ENCODE data around the gene ZNF80.
"Not testable (repeated sequence)": the region's sequence is repeated elsewhere in the genome, so short reads cannot be mapped to it uniquely, and the experiment has no call there.

ZNF80 gene

GRCh38 chr3:114237478-114237877 lies at the start of gene ZNF80:
ZNF80 (minus strand) TSS chr3:114237578; CDS start chr3:114237074, 504 bp downstream.
- DNase-seq = not testable (repeated sequence)

GRCh38 chr3:114286266-114286665 lies 48.9 kb upstream of the ZNF80 start:
- no peak for DNase-seq
- intact Hi-C loops (cut with DNase I) = no loop called here

More at GRCh38 chr3:114237478-114237877, at the start of gene ZNF80:
- intact Hi-C loops (cut with DNase I) = not testable (repeated sequence)

DNA sequence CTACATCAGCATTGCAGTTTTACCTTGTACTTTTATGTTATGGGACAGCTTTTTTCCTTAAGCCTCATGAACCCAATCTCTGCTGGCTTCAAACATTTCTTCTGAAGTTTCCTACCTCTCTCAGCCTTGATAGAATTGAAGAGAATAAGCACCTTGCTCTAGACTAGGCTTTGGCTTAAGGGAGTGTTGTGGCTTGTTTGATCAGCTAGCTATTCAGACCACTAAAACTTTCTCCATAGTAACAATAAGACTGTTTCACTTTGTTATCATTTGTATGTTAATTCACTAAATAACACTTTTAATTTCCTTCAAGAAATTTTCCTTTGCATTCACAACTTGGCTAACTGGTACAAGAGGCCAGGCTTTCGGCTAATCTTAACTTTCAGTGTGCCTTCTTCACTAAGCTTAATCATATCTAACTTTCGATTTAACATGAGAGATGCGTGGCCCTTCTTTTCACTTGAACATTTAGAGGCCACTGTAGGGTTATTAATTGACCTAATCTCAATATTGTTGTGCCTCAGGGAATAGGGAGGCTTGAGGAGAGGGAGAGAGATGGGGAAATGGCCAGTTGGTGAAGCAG lies 48.4 kb upstream of the ZNF80 start:
- intact Hi-C loops (cut with DNase I) = no loop called here
- DNase-seq = no peak

DNA sequence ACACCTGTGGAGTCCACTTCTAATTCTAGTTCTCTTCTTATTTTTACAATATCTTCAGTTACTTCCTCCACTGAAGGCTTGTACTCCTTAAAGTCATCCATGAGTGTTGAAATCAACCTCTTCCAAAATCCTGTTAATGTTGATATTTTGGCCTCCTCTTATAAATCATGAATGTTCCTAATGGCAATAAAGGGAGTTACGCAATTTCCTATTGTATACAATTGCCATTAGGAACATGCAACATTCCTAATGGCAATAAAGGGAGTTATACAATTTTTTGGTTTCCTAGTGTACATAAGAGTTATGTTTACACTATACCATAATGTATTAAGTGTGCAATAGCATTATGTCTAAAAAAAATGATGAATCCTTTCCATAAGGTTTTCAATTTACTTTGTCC lies 47.3 kb upstream of the ZNF80 start:
- intact Hi-C loops (cut with DNase I) = no loop called here
- DNase-seq = no peak

GRCh38 chr3:114276856-114277255 lies 39.5 kb upstream of the ZNF80 start:
- DNase-seq; intact Hi-C loops (cut with DNase I): not testable (repeated sequence)

GRCh38 chr3:114274929-114275328 lies 37.6 kb upstream of the ZNF80 start:
- no peak for DNase-seq

DNA sequence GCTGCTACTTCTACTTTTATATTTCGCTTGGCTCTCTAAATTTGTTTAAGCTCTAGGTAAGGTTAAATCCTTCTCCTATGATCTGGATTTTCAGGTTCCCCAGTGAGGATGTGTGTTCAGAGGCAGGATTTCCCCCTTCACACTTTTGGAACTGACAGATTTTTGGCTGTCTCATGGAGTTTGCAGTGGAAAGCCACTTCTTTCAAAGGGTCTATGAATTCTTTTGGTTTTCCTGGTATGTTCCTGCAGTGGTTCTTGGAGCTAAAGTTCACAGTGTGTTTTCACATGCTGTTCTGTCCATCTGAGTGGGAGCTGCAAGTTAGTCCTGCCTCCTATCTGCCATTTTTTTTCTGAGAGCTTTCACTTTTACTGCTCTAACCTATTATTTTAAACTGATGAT lies 34.9 kb upstream of the ZNF80 start:
- intact Hi-C loops (cut with DNase I) = no loop called here
- no peak for DNase-seq

More at GRCh38 chr3:114274929-114275328, 37.6 kb upstream of the ZNF80 start:
- intact Hi-C loops (cut with DNase I) = no loop called here

DNA sequence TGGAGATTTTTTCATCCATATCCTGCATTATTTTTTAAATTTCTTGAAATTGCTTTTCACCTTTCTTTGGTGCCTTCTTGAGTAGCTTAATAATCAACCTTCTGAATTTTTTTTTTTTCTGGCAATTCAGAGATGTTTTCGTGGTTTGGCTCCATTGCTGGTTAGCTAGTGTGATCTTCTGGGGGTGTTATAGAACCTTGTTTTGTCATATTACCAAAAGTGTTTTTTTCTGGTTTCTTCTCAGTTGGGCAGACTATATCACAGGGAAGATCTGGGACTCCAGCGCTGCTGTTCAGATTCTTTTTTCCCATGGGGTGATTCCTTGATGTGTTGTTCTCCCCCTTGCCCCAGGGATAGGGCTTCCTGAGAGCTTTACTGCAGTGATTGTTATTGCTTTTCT lies 32.6 kb upstream of the ZNF80 start:
- intact Hi-C loops (cut with DNase I) = no loop called here
- no peak for DNase-seq

- no peak for DNase-seq
- intact Hi-C loops (cut with DNase I) = no loop called here
These were observed 22.8 kb upstream of the ZNF80 start for GRCh38 chr3:114260152-114260551.

DNA sequence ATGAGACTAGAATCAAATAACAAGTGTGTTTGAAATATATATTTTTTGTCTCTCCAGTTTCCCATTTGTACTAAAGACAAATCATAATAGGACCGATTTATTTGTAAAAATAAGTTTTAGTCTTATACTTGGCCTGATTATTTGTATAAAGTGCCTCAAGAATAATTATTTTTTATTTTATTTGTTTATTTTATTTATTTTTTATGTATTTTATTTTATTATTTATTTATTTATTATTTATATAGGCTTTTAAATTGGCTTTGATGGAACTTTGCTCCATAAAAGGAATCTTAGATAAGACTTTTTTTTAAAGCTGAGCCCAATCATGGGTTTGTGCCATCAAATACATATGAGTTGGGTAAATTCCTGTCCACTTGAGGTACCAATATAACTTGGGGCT lies 22.2 kb upstream of the ZNF80 start:
- intact Hi-C loops (cut with DNase I) = no loop called here
- no peak for DNase-seq

DNA sequence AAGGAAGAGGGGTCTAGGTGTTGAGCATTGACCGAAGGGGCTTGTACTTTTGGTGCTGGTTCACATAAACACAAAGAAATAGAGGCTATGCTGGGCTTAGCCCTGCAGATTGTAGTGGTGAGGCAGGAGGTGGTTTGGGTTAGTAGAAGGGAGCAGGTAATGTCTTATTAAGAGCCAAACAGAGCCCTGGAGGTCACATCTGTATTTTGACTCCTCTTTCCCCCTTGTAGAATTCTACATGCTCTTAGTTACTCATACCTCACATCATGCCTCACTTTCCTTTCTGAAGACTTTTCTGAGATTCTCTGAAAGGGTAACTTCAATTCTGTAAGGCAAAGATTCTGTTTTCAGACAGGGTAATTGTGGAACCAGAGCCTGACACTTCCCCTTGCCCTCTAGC lies 16.1 kb upstream of the ZNF80 start:
- intact Hi-C loops (cut with DNase I) = no loop called here
- no peak for DNase-seq

DNA sequence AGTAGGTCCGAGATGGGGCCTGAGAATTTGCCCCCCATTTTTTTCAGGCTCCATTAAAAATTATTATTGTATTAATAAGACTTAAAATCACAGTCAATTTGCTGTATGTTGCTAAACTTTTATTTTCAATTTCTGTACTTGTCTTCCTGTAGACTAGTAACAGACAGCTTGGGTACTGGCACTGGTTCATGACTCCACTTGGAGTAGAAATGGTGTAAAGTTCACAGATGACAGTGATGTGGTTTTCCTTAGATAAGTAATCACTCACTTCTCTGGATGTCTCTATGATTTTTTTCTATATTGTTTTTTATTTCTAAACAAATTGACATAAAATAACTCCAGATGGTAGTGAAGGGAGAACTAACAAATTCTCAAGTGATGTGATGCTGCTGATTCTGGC lies 15.6 kb upstream of the ZNF80 start:
- intact Hi-C loops (cut with DNase I) = no loop called here
- no peak for DNase-seq

DNA sequence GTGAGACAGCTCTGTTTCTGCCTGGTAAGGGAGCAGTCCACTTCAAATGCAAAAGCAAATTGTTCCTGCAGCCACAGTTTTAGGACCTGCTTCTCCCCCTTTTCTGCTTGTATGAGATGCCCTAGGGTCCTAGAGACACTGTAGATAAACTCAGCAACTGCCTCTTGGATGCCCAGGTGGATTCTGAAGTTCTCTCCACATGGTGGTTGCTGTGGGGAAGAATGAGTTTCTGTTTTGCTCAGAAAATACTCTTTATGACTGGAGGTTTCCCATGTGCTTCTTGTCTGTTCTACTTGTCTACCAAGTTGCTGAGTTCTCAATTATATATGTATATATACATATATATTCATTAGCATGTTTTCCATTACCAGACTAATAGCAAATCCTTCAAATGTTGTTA lies 5.6 kb upstream of the ZNF80 start:
- intact Hi-C loops (cut with DNase I) = no loop called here
- no peak for DNase-seq

DNA sequence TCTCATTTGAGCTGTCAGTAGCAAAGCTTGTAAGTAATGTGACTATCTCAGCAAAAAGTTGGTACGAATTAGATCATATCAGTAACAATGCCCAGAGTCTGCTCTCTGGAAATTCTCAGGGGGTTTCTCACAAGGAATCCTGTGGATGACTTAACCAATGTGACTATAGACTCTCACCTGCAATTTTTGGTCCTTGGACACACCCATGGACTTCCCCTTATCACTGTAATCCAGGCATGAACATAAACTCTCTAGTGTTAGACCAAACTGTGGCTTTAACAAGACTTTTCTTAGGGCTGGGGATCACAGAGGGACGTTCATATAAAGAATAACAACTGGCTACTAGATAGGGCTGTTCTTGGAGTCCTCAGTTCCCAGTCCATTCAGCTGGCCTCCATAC lies 3.9 kb upstream of the ZNF80 start:
- no peak for DNase-seq
- intact Hi-C loops (cut with DNase I) = no loop called here

GRCh38 chr3:114238146-114238785 lies 888 bp upstream of the ZNF80 start:
- DNase-seq; intact Hi-C loops (cut with DNase I): not testable (repeated sequence)

DNA sequence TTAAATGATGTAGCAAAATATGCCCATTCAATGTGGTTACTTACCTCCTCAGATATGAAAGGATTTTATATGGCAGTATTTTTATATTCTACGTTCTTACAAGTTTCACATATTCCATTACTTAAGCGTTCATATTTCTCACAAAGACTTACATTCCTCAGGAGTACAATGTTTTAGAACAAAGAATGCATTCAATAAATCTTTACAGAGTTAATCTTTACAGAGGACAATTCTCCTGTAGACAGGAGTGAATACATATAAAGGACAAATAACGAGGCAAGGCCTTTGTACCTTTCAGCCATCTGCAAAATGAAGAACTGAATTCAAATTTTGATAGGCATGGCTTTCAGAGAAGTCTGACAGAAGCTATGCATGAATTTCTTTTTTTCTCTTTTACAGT lies 1.9 kb downstream of the ZNF80 start:
- intact Hi-C loops (cut with DNase I) = no loop called here
- no peak for DNase-seq

DNA sequence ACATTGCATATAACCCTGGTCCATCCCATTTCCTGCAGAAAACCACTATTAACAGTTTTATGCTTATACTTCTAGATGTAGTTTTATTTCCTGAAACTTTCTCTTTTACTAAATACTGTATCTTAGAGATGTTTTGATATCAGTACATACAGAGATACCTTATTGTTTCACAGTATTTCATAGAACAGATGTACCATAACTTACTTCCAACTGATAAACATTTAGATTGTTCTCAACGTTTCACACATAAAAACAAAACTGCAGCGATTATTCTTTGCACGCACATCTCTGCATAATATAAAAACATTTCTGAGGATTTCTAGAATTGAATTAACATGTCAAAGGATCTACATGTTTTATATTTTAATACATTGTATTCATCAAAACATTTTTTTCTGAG lies 2.6 kb downstream of the ZNF80 start:
- intact Hi-C loops (cut with DNase I) = no loop called here
- no peak for DNase-seq

GRCh38 chr3:114231616-114232015 lies 5.8 kb downstream of the ZNF80 start:
- intact Hi-C loops (cut with DNase I) = no loop called here
- no peak for DNase-seq

DNA sequence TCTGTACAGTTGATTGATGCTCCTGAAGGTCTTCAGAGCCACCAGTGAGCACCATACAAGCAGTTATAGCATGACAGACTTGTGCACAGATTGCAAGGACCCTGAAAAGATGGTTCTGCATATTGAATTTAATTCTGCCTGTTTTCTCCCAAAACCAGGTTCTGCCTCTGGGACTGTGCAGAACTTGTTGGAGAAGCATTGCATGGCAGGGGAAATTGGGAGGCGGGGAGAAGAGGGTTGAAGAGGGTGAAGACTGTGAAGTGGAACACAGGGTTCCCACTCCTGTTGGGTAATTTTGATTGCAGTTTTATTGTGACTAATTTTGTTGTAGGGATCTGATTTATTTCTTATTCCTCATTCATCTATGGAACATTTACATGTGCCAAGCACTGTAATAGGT lies 10.3 kb downstream of the ZNF80 start:
- intact Hi-C loops (cut with DNase I) = no loop called here
- no peak for DNase-seq

DNA sequence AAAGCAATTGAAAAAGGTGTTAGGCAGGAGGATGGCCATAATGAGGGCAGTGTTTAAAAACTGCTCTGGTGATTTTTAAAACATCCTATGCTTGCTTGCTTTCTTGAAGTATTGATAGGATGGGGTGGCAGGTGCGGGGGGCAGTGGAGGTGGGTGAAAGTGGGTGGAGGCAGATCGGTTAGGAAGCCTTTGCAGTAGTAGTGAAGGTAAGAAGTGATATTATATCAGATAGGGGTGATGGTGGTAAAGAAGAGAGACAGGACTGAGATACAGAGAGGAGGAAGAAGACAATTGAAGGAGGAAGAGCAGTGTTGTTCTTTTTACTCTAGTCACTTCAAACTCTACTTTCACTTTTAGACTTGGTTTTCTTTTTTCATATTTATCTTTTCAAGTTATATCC lies 11.1 kb downstream of the ZNF80 start:
- intact Hi-C loops (cut with DNase I) = no loop called here

GRCh38 chr3:114223143-114223542 lies 14.2 kb downstream of the ZNF80 start:
- intact Hi-C loops (cut with DNase I) = no loop called here
- DNase-seq = no peak

More for the DNA sequence above, 11.1 kb downstream of the ZNF80 start:
- DNase-seq = no peak

Data from head of caudate nucleus (tissue), 42 donors.